Glomerular visceral epithelial cell (primary cell): Measurements from ENCODE around the gene PYGO2.
"Not testable (repeated sequence)": the region's sequence is repeated elsewhere in the genome, so short reads cannot be mapped to it uniquely, and the experiment has no call there.

Experiments
- DNase-seq: peaks from one replicate; pipeline ENCODE4 v3.0.0-alpha.2; 2016; ENCODE audit errors: extremely low spot score

The PYGO2 gene

DNA sequence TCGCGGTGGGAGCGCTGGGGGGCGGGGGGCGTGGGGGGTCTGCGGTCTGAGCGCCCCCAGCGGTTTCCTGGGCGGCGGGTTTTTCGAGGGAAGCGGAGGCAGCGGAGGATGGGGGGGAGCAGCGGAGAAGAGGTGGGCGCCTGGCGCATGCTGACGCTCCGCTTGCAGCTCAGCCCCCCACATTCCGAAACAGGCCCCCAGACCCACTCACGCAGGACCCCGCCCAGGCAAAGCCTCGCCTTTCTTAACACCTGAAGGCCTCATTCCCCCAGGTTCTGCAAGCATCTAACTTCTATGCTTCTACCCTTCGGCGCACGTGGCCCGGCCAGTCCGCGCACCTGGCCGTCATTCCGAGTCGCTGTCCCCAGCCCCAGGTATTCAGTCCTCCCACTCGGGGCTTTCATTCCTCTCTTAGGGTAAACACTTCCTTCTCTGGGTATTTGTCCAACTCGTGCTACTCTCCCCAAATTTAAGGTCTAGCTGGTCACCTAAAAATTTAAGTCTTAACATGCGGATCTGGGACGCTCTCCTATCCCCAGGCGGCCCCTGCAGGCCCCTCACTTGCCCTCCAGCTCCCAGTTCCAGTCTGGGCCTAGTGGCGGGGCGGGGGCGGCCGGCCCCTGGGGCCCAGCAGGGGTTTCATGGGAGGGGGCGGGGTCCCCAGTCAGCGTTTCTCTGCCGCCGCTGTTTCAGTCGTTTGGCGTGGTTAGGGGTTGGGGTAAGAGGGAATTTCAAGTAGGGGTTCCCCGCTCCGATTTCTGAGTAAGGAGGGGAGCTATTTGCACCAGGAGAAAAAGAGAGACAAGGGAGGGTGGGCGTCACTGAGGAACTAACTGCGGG is 38.2 kb upstream of the PYGO2 start:
- DNase-seq: no peak

DNA sequence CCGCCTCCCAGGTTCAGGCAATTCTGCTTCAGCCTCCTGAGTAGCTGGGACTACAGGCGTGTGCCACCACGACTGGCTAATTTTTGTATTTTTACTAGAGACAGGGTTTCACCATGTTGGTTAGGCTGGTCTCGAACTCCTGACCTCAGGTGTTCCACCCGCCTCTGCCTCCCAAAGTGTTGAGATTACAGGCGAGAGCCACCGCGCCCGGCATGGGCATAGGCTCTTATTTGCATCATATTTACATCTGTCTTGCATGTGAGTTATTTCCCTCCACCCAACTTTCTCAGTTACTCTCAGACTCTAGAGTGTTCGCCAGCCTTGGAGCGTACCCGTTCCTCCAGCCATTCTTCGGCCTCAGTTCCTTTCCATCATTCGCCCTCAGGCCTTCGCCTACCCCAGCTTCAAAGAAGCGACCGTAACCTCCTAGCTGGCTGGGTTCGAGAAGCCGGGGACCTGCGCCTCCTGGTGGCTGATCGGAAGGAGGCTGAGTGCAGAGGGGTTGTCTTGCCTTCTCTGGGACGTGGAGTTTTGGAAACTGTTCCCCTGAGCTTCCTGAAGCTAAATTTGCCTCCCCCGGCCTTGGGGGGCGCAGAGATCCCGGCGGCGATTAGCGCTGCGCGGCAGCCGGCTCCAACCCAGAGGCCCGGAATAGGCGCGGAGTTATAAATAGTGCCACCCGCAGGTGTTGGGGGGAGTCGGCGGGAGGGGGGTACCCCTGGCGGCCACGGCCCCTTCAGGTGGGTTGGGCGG is 37.4 kb upstream of the PYGO2 start:
- peak; percentile 62 for DNase-seq

DNA sequence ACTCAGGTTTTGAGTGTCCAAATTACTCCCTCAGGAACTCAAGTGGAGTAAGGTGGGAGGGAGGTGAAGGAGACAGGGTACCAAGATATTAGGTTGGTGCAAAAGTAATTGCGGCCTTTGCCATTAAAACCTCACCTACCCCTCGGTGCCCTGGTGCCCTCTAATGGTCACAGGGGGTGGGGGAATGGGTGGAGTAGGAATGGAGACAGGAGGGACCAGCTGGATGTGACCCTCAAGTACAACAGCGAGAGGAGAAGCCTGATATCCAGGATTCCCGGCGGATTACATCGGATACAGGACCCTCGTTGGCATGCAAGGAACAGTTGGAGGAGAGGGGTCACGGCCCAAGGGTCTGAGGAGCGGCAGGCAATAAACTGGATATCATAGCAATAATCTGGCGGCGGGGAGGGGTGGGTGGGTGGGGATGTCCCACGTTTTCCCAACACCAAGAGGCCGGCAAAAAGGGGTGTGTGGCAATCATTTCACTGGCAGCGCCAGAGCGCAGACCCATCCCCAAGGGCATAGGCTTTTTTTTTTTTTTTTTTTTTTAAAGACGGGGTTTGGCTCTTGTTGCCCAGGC is 36.7 kb upstream of the PYGO2 start:
- DNase-seq: no peak

DNA sequence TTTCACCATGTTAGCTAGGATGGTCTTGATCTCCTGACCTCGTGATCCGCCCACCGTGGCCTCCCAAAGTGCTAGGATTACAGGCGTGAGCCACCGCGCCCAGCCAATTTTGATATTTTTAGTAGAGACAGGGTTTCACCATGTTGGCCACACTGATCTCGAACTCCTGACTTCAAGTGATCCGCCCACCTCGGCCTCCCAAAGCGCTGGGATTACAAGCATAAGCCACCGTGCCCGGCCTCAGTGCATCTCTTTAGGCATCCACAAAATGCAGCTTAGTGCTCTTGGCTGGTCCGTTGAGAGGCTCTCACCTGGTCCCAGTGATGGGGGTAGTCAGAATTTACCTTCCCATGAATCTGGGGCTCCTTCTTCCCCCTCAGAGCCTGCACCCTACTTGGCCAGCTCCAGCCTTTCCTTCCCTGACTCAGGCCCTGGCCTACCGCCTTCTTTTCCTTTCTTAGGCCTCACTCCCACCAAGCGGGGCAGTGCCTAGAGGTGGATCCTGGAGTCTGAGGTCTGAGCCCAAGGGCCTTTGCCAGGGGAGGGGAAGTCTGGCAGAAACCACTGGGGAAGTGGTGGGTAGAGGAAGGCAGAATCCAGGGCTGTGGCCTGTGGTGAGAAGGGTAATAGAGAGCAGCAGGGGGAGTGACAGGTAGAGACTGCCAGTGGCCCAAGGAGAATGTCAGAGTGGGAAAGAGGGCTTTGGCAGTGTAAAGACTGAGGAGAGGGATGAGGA is 35.6 kb upstream of the PYGO2 start:
- DNase-seq: no peak

DNA sequence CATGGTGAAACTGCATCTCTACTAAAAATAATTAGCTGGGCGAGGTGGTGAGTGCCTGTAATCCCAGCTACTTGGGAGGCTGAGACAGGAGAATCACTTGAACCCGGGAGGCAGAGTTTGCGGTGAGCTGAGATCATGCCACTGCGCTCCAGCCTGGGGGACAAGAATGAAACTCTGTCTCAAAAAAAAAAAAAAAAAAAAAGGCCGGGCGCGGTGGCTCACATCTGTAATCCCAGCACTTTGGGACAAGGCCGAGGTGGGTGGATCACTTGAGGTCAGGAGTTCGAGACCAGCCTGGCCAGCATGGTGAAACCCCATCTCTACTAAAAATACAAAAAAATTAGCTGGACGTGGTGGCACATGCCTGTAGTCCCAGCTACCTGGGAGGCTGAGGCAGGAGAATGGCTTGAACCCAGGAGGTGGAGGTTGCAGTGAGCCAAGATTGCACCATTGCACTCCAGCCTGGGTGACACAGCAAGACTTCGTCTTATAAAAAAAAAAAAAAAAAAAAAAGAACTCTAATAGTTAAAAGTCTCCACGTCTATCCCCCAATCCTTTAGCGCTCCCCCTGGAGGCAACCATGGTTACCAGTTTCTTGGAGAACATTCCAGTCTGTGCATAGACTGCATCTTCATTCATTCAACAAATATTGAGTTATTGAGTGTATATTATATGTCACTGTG is 33.9 kb upstream of the PYGO2 start:
- DNase-seq: peak; percentile 72

DNA sequence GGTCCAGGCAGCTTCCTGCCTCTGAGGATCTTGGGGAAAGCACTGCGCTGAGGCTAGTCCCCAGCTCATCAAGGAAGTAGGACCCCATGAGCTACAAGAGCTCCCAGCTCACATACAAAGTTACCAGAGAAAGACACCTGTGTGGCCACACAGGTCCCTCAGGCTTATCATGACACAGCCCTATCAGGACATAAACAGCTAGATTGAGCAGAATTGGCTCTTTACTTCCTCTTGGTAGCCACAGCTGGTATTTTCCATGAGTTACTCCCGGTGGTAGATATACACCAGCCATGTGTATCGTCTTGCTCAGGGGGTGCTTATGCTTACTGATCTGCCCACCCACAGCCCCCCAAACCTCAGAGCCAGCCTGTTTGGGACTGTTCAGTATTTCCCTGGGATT is 33.0 kb upstream of the PYGO2 start:
- no peak for DNase-seq

DNA sequence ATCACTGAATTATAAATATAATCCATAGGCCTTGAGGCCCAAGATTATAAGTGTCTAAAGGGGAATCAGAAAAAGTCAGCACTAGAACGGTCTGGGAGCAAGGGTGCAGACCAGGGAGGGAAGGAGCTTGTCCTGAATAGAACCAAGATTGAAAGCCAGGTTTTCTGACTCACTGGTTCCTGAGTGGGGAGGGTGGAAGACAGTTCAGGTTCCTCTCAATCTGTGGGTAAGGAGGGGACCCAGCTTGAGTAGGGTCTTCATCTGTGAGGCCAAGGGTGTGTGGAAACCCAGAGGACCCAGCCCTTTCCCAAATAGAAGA is 32.6 kb upstream of the PYGO2 start:
- no peak for DNase-seq

DNA sequence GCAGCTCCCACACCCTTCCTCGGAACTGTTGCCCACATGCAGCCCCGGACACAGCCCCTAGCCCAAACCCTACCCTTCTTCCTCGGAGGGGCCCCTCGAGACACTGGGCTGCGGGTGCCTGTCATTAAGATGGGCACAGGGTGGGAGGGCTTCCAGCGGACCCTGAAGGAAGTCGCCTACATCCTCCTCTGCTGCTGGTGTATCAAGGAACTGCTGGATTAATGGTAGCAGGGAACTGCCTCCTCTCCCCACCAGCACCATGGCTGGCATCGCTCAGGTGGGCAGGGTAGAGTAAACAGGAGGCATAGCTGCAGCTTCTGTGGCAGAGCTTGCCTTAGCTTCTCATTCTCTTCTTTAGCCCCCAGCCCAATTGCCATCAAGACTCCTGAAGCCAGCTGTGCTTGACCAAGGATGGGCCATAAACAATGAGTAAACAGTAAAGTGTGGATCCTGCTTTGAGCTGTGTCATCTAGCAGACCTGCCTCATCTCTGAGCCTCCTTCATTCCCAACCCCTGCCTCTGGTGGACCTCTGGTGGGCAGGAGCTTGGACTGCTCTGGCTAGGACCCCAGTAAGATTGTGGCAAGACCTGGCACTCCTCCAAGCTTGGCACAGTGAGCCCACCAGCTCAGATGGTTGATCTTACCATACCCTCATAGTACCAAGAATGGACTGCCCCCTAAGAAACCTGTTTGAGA is 32.1 kb upstream of the PYGO2 start, which contains the start of gene LENEP:
TSS of gene LENEP (plus strand) at position 15 of the 697 bp plus-strand sequence. CDS start at position 37, 22 bp downstream.
- DNase-seq: no peak

DNA sequence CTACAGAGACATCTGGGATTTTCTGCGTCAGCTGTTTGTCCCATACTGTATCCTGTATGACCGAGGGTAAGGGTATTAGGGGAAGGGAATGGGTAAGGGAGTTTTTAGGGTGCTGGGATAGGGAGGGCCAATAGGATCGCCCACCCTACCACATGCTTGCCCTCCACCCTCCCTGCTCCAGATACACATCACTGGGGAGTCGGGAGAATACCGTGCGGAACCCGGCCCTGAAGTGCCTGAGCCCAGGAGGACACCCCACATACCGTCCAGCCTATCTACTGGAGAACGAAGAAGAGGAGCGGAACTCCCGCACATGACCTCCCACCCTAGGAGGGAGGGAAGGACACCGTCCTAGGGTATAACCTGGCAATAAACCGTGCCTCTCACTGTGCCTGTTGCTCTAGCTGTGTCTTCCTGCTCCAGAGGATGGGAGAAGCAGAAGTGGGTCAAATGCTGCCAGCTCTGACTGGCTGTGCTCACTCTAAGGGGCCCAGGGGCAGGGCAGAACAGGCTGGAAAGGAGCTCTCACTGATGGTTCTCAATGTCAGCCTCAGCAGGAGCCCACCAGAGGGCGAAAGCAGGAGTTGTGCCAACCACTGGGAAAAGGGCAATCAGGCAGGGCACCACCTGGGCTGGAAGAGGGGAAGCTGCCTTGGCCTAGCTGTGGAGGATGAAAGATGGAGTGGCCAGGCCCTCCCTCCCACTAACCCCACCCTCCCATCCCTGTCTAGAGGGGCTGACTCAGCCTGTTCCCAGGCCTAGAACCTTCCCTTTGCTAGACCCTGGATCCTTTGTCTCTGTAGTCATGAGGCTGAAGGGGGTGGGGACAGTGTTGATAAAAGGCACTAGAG is 31.4 kb upstream of the PYGO2 start:
- DNase-seq: peak; percentile 63

DNA sequence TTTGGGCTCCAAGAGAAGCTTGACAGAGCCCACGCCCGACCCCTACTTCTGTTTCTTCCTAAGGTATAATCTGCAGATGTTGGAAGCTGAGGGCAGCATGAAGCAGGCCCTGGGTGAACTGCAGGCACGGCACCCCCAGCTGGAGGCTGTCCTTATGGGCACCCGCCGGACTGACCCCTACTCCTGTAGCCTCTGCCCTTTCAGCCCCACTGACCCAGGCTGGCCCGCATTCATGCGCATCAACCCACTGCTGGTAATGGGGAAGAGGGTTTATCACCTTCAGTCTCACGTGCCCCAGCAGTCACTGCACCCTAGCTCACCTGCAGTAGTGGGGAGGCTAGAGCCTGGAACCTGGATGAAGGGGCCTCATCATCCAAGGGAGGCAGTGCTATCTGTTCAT is 28.7 kb upstream of the PYGO2 start:
- no peak for DNase-seq

DNA sequence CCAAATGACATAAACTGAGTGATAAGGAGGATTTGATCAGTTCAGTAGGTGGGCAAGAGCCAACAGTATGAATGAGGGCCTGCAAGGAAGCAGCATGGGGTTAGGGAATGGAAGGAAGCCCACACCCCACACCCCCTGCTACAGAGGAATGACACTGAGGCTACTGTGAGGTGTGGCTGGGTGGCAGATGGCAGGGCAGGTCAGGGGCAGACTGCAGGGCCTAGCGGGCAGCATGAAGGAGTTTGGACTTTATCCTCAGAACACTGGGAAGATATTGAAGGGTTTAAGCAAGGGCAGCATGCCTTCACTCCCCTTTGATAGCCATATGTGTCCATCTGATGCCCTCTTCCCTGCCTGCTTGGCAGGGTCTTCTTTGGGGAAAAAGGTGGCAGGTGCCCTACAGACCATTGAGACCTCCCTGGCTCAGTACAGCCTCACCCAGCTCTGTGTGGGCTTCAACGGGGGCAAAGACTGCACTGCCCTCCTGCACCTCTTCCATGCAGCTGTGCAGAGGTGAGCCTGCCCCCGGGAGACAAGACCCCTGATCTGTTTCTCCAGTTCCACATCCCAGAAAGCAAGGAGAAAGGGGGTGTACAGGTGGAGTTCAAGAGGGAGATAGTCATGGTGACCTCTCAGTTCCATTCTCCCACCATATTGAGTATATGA is 27.7 kb upstream of the PYGO2 start:
- no peak for DNase-seq

DNA sequence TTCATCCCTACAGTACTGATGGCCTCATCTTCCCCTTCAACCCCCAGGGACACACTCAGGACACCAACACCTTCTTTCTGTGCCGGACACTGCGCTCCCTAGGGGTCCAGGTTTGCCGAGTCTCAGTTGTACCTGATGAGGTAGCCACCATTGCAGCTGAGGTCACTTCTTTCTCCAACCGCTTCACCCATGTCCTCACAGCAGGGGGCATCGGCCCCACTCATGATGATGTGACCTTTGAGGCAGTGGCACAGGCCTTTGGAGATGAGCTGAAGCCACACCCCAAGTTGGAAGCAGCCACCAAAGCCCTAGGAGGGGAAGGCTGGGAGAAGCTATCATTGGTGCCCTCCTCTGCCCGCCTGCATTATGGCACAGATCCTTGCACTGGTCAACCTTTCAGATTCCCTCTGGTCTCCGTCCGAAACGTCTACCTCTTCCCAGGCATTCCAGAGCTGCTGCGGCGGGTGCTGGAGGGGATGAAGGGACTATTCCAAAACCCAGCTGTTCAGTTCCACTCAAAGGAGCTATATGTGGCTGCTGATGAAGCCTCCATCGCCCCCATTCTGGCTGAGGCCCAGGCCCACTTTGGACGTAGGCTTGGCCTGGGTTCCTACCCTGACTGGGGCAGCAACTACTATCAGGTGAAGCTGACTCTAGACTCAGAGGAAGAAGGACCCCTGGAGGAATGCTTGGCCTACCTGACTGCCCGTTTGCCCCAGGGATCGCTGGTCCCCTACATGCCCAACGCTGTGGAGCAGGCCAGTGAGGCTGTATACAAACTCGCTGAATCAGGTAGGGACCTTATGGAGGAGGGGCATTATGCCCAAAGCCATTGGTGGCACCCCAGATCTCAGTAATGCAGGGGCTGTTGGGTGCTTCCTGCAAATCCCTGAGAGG is 26.7 kb upstream of the PYGO2 start:
- DNase-seq: no peak

DNA sequence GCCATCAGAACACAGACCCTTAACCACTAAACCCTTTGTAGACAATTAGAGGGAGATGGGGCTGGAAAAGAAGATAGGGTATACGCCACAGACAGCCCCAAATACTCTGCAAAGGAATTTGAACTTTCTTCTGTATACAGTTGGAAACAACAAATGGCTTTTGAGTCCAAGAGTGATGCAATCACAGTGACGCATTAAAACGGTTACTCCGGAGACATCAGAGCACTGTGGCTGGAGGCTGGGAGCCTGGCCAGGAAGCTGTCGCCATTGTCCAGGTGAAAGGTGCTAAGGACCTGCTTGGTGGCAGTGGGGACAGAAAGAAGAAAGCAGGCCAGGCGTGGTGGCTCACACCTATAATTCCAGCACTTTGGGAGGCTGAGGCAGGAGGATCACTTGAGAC is 25.7 kb upstream of the PYGO2 start:
- DNase-seq: no peak

DNA sequence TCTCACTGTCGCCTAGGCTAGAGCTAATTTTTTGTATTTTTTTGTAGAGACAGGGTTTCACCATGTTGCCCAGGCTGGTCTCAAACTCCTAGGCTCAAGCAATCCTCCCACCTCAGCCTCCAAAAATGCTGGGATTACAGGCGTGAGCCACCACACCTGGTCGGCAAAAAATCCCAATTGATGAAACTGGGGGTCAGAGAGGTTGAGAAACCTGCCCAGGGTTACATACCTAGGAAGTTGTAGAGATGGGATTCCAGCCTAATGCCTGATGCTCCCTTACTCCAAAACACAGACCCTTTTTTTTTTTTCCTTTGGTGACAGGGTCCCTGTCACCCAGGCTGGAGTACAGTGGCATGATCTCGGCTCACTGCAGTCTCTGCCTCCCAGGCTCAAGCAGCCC is 25.2 kb upstream of the PYGO2 start:
- not testable (repeated sequence) for DNase-seq

DNA sequence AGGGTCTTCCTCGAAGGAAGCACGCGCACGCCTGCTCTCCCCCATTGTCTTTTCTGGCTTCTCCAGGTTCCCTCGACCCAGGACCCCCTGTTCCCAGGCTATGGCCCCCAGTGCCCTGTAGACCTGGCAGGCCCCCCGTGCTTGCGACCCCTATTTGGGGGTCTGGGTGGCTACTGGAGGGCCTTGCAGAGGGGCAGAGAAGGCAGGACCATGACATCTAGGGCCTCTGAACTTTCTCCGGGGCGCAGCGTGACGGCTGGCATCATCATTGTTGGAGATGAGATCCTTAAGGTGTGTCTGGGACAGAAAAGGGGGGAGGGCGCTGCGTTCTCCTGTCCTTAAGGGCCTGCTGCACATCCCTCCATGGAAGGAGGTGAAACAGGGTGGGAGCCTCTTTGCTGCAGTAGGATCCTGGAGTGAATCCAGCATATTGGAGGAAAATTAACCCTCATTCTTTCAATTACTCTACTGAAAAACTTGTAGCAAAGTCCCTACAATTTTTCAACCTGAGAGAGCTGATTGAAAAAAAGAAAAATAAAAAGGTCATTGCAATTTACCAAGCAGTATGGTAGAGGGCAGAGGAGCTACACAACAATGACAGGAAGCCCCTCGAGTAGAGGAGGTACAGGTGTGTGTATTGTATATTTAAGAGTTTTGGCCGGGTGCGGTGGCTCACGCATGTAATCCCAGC is 22.3 kb upstream of the PYGO2 start:
- DNase-seq: no peak

DNA sequence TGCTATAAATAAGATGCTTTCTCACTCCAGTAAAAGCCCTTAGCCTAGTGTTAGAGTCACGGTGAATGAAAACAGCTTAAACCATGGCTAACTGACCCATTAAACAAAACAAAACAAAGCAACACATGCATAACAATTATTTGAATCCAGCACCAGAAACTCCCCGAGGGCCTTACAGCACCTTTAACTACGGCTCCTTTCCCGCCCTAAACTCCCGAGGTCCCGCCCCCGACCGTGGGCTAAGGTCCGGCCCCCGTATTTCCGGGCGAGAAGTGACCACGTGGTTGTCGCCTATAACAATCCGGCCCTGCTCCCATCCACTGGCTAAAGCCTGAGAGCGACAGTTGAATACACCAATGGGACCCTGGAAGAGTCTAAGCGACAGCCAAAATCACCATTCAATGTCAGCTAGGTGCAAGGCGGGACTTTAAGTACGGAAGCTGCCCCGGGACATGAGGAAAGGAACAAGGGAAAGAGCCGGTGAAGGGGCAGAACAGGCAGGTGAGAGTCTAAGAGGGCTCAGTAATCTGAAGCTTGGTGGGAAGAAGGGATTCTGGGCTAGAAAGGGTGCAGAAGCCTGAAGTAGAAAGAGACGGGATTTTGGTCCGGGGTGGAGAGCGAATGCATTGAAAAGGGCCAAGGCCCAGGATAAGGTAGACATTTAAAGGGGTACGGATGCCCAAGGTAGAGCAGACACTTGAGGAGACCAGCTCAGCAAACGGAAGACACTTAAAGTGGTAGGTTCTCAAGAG is 21.5 kb upstream of the PYGO2 start, which contains the start of gene FLAD1:
TSS of gene FLAD1 (plus strand) at position 448 of the 752 bp plus-strand sequence. CDS start 351 bp downstream, outside the sequence.
- DNase-seq: peak; percentile 99

DNA sequence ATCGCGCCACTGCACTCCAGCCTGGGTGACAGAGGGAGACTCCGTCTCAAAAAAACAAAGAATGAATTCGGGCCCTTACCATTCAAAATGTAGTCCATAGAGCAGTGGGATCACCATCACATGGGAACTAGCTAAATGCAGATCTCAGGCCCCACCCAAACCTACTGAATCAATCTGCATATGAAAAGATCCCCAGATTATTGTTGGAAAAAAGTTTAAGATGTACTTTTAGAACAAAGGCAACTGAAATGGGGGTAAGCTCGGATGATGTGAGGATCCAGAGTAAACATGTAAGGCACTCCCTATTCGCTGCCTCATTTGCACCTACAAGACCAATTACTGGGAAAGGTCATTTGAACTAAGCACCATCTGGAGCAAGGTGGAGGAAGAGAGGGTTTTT is 20.8 kb upstream of the PYGO2 start:
- DNase-seq: no peak
